Activated CD4-positive, alpha-beta T cell treated with anti-CD3 and anti-CD28 coated beads for 1 hour (primary cell): ENCODE measurements around the gene SLC49A3.

Experiments used
- DNase-seq: peaks from one replicate; pipeline ENCODE4 v3.0.0-alpha.2; 2020

Gene SLC49A3

GRCh38 chr4:664713-665231 lies 24.2 kb downstream of the SLC49A3 start:
- DNase-seq = no peak

GRCh38 chr4:663438-664428 lies 25.2 kb downstream of the SLC49A3 start:
- DNase-seq = peak; percentile 56

GRCh38 chr4:663046-663437 lies 25.9 kb downstream of the SLC49A3 start:
- DNase-seq = no peak

- DNase-seq = no peak
These were observed 26.8 kb downstream of the SLC49A3 start for GRCh38 chr4:661881-662761.

- DNase-seq = no peak
These were observed 27.7 kb downstream of the SLC49A3 start for GRCh38 chr4:661231-661630.

DNA sequence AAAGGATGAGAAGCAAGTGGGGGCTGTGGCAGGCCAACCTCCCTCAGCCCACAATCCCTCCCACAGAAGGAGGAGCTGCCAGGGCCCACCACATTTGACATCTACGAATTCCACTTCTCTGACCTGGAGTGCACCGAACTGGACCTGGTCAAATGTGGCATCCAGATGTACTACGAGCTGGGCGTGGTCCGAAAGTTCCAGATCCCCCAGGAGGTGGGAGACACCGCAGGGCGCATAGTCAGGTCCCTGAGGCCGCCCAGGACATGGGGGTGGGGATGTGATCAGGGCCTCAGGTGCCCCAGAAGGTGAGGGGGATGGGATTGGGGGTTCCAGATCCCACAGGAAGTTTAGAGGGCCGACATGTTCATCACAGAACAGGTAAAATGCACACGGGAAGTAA lies 28.6 kb downstream of the SLC49A3 start:
- no peak for DNase-seq

GRCh38 chr4:659851-660250 lies 29.1 kb downstream of the SLC49A3 start:
- no peak for DNase-seq

DNA sequence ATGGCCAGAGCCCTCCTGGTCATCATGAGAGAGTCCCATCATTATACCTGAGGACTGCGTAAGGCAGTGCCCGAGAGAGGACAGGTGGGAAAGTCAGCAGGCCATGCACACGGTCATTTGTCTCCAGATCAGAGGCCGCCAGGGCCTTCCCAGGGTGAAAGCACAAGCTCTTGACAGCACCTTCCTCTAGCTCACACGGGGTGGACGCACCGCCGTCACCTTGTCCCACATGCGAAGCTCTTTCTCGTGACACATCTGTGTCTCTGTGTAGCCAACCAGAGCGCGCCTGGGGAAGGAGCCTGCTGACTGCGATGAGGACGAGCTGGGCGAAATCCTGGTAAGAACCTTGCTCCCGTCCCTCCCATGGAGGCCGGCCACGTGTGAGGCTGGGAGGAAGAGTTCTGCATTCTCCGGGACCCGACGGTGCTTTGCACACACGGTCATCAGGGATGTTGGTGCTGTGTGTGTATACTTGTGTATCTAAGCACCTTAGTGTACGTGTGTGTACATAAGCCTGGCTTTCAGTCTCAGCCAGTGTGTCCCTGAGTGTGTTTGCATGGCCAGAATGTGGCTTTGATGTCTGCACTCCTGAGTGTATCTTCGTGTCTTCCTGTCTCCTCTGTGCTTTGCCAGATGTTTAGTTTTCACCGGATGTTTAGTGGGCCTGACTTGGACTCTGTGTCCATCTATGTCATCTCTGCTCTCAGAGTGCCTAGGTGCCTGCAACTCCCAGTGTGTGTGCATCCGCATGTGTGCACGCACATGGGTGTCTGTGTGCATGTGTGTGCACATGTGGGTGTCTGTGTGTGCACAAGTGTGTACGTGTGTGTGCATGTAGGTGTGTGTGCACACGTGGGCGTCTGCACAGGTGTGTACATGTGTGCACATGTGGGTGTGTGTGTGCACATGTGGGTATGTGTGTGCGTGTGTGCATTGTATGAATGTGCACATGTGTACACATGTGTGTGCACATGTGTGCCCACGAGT lies 30.0 kb downstream of the SLC49A3 start:
- DNase-seq = no peak

DNA sequence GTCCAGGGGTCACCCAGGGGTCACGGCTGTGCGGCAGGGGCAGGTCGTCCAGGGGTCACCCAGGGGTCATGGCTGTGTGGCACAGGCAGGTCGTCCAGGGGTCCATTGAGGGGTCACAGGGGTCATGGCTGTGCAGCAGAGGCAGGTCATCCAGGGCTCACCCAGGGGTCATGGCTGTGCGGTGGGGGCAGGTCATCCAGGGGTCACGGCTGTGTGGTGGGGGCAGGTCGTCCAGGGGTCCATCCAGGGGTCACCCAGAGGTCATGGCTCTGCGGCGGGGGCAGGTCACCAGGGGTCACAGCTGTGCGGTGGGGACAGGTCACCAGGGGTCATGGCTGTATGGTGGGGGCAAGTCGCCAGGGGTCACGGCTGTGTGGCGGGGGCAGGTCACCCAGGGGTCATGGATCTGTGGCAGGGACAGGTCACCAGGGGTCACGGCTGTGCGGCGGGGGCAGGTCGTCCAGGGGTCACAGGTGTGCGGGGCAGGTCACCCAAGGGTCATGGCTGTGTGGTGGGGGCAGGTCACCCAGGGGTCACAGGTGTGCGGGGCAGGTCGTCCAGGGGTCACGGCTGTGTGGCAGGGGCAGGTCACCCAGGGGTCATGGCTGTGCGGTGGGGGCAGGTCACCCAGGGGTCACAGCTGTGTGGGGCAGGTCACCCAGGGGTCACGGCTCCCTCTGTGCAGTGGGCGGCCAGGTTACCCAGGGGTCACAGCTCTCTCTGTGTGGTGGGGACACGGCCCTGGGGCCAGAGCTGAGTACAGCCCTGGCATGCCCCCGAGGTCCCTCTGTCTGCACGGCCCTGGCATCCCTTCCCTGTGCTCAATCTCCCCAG lies 30.9 kb downstream of the SLC49A3 start:
- no peak for DNase-seq

- no peak for DNase-seq
These were observed 31.6 kb downstream of the SLC49A3 start for GRCh38 chr4:657338-657833.

GRCh38 chr4:656436-657337 lies 32.3 kb downstream of the SLC49A3 start:
- no peak for DNase-seq

DNA sequence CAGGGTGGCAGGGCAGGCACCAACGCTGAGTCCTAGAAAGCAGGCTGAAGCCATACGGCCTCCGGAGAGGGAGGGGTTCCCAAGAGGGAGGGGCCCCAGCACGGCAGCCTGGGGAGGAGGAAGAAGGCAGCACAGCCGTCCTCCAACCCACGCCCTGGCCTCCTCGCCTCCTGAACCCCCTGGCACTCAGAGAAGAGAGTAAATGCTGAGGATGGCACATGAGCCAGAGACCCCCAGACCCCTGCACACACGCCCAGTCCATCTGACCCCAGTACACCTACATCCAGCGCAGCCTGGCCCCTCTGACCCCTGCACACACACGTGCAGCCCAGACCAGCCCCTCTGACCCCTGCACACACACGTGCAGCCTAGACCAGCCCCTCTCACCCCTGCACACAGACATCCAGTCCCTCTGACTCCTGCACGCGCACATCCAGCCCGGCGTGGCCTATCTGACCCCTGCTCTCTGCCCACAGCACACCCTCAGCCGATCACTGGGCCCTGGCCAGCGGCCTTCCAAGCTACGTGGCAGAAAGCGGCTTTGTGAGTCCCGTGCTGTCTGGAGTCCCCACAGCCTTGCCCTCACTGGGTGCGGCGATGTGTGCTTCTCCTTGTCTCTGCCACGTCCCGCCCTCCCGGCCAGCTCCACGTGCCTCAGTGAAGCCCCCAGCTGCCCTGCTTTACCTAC lies 33.3 kb downstream of the SLC49A3 start:
- DNase-seq = no peak

DNA sequence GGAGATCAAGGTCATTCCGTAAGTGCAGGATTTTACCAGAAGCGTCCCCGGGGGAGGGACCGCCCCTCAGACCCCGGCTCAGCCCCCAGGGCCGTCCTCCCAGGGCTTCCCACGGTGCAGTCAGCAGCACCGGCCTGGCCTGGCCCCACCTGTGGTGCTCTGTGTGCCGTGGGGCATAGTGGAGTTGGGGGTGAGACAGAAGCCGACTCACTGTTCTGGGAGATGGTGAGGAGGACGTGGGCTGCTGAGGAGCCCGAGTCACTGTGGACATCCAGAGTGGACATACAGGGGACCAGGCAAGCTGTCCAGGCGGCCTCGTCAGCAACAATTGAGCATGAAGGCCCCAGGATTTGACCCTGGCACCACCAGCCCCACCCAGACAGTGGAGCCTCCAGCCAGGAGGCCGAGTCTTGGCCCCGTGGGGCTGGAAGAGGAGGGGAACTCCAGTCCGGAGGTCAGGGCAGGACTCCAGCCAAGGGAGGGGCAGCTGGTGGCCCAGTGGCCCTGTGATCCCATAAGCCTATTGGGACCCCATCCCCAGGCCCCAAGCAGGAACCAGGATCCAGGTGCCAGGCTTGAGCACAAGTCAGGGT lies 34.0 kb downstream of the SLC49A3 start:
- DNase-seq = no peak

DNA sequence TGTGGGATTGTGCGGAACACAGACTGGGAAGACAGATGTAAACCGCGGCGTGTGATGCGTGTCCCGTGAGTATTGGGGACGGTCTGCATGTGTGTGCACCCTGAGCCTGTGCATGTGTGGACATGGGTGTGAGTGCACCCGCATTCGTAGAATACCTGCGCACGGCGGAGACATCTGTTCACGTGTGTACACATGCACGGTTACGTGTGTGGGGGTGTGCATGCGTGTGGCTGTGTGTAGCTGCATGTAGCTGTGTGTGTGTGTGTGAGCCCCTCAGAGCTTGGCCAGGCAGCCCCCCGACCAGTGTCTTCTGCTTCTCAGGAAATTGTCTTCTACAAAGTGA lies 34.5 kb downstream of the SLC49A3 start:
- no peak for DNase-seq

GRCh38 chr4:653831-654502 lies 35.0 kb downstream of the SLC49A3 start:
- DNase-seq = no peak

- DNase-seq = no peak
These were observed 35.7 kb downstream of the SLC49A3 start for GRCh38 chr4:653080-653821.

- DNase-seq = no peak
These were observed 36.9 kb downstream of the SLC49A3 start for GRCh38 chr4:651884-652642.
